ENCODE data around the gene ADRA2B.

GRCh38 chr2:96087130-96087529, 29.2 kb downstream of the ADRA2B start:
- TF ChIP-seq, protein P1, sequence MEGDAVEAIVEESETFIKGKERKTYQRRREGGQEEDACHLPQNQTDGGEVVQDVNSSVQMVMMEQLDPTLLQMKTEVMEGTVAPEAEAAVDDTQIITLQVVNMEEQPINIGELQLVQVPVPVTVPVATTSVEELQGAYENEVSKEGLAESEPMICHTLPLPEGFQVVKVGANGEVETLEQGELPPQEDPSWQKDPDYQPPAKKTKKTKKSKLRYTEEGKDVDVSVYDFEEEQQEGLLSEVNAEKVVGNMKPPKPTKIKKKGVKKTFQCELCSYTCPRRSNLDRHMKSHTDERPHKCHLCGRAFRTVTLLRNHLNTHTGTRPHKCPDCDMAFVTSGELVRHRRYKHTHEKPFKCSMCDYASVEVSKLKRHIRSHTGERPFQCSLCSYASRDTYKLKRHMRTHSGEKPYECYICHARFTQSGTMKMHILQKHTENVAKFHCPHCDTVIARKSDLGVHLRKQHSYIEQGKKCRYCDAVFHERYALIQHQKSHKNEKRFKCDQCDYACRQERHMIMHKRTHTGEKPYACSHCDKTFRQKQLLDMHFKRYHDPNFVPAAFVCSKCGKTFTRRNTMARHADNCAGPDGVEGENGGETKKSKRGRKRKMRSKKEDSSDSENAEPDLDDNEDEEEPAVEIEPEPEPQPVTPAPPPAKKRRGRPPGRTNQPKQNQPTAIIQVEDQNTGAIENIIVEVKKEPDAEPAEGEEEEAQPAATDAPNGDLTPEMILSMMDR (IDR thresholded peaks at IDR 0.05), result no peak
- TF ChIP-seq EZH2 (IDR thresholded peaks at IDR 0.05; ENCODE audit: borderline replicate concordance, insufficient read depth, low read depth, low read length, poor library complexity, severe bottlenecking), result no peak
